Measurements from ENCODE around the gene SLFN12L. TPM values are rescaled to one million over a fixed set of nuclear protein-coding genes. Genes with fewer than 3 reads are reported as not detected.

Gene SLFN12L
- total RNA-seq, 1 experiment from 2014 or later = not detected

DNA sequence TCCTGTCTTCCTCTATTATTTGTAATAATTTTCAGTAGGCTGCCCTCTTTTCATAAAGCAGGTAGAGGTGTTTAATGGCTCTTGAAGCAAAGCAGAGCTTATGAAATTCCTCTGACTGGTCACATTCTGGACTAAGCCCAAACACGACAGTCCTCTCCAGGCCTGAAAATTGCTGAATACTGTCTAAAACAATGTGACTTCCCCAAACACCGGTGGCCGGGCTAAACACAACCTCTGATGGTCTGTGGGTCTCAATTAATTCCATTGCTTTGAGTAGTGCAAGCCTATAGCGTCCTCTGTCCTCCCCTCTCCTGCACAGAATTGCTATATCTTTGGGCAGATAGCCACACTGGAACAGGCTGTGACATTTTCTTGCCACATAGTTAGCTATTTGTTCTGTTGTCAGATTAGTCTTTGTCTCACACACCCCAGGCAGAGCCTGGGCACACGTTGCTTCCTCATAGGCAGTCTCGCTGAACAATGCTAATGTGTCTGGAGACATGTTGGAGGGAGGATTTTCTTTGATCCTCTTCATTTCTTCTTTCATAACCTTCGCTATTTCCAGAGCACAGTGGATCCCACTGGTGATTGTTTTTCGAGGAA lies 10.8 kb upstream of the SLFN12L start:
- POLR2A ChIA-PET (ENCODE audit: unreplicated experiment) = interaction anchor here (0.7 kb wide), 1 partner anchor 405 kb away, joined by 3 read pairs; no protein-coding TSS in a partner anchor
- intact Hi-C loops (cut with micrococcal nuclease; ENCODE audit: unreplicated experiment) = no loop called here

DNA sequence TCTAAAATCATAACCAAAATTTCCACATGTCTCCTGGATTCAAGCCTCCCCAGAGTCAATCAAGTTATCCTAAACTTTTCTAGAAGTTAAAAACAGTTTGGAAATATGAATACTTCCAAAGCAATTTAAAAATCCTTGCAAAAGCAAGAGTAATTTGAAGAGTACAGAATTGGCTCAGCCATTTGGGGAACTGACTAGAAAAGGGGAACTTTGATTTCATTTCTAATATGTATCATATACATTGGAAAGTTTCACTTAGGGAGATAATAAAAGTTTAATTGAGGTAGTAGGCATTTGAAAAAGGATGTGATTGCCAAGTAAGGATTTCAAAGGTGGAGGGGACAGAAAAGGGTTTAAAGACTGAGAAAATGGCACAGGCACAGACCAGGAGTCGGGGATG lies 9.0 kb upstream of the SLFN12L start:
- no peaks in the 10 kb centered on the region for H3K4me1 ChIP-seq (replicated peaks; ENCODE audit: insufficient read depth)
- POLR2A ChIA-PET (ENCODE audit: unreplicated experiment) = no interaction called here

More for the DNA sequence above, 10.8 kb upstream of the SLFN12L start:
- TF ChIP-seq EZH2 (IDR thresholded peaks at IDR 0.05; ENCODE audit: low read depth) = no peak
- TF ChIP-seq, protein P1, sequence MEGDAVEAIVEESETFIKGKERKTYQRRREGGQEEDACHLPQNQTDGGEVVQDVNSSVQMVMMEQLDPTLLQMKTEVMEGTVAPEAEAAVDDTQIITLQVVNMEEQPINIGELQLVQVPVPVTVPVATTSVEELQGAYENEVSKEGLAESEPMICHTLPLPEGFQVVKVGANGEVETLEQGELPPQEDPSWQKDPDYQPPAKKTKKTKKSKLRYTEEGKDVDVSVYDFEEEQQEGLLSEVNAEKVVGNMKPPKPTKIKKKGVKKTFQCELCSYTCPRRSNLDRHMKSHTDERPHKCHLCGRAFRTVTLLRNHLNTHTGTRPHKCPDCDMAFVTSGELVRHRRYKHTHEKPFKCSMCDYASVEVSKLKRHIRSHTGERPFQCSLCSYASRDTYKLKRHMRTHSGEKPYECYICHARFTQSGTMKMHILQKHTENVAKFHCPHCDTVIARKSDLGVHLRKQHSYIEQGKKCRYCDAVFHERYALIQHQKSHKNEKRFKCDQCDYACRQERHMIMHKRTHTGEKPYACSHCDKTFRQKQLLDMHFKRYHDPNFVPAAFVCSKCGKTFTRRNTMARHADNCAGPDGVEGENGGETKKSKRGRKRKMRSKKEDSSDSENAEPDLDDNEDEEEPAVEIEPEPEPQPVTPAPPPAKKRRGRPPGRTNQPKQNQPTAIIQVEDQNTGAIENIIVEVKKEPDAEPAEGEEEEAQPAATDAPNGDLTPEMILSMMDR (conservative IDR thresholded peaks at IDR 0.05) = no peak
- Histone ChIP-seq H3K4me1 (replicated peaks; ENCODE audit: insufficient read depth) (no peaks in the 10 kb centered on the region), H3K4me3 (no peak overlapping the region), H3K9me2 (ENCODE audit: insufficient read depth) (no peaks in the 10 kb centered on the region), H3K9me3 (ENCODE audit: insufficient read depth, low read depth) (no peaks in the 10 kb centered on the region), H3K36me3 (ENCODE audit: low read depth) (no peaks in the 10 kb centered on the region), H2AFZ (no peak overlapping the region), H3K79me2 (ENCODE audit: low read depth) (no peaks in the 10 kb centered on the region), H3F3A (ENCODE audit: insufficient read depth, low read depth) (no peaks in the 10 kb centered on the region), H4K20me1 (ENCODE audit: insufficient read depth) (no peaks in the 10 kb centered on the region), H3K4me2 (no peak overlapping the region), H3K27me3 (ENCODE audit: insufficient read depth, low read depth) (peaks cover 48% of the 10 kb centered on the region), H3K27ac (no peak overlapping the region)
- CTCF ChIA-PET = no interaction called here
- DNase-seq = no peak
- no TSS peak for BruUV-seq (replicated peaks)

DNA sequence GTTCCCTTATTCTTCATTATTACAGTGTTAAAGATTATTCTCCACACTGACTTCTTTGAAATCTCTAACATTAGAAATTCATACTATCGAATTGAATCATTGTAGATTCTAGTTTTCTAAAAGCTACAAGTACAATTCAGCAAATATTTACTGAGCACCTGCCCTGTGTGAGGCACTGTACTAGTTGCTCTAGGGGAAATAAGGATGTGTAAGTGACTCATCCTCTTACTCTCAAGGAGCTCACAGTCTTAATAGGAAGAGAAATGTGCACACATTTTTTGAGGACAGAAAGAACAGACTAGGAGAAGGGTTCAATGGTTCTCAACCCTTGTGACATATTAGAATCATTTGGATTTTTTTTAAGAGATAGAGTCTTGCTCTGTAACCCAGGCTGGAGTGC lies 7.7 kb upstream of the SLFN12L start:
- no TSS peak for BruUV-seq (replicated peaks)
- TF ChIP-seq, protein P1 (conservative IDR thresholded peaks at IDR 0.05) = no peak
- no peak for TF ChIP-seq EZH2 (IDR thresholded peaks at IDR 0.05; ENCODE audit: low read depth)
- Histone ChIP-seq H3K36me3 (ENCODE audit: low read depth) (no peaks in the 10 kb centered on the region), H4K20me1 (ENCODE audit: insufficient read depth) (no peaks in the 10 kb centered on the region), H2AFZ (no peak overlapping the region), H3K4me3 (no peak overlapping the region), H3K27ac (no peak overlapping the region), H3K27me3 (ENCODE audit: insufficient read depth, low read depth) (peaks cover 35% of the 10 kb centered on the region), H3K9me2 (ENCODE audit: insufficient read depth) (no peaks in the 10 kb centered on the region), H3K4me1 (replicated peaks; ENCODE audit: insufficient read depth) (no peaks in the 10 kb centered on the region), H3K79me2 (ENCODE audit: low read depth) (no peaks in the 10 kb centered on the region), H3K9me3 (ENCODE audit: insufficient read depth, low read depth) (no peaks in the 10 kb centered on the region), H3F3A (ENCODE audit: insufficient read depth, low read depth) (no peaks in the 10 kb centered on the region), H3K4me2 (no peak overlapping the region)
- DNase-seq = no peak
- intact Hi-C loops (cut with micrococcal nuclease; ENCODE audit: unreplicated experiment) = no loop called here
- ChIA-PET CTCF (interaction anchor here (0.7 kb wide), 1 partner anchor 950 kb away, joined by 3 read pairs; no protein-coding TSS in a partner anchor), POLR2A (ENCODE audit: unreplicated experiment) (no interaction called here)

More for the DNA sequence above, 9.0 kb upstream of the SLFN12L start:
- H3K36me3 ChIP-seq (ENCODE audit: low read depth) = no peaks in the 10 kb centered on the region
- no peak overlapping the region for H3K4me3 ChIP-seq
- TF ChIP-seq, protein P1 (conservative IDR thresholded peaks at IDR 0.05) = no peak
- TF ChIP-seq EZH2 (IDR thresholded peaks at IDR 0.05; ENCODE audit: low read depth) = no peak
- CTCF ChIA-PET = no interaction called here
- intact Hi-C loops (cut with micrococcal nuclease; ENCODE audit: unreplicated experiment) = no loop called here
- no peak overlapping the region for H2AFZ ChIP-seq
- H4K20me1 ChIP-seq (ENCODE audit: insufficient read depth) = no peaks in the 10 kb centered on the region
- H3F3A ChIP-seq (ENCODE audit: insufficient read depth, low read depth) = no peaks in the 10 kb centered on the region
- H3K79me2 ChIP-seq (ENCODE audit: low read depth) = no peaks in the 10 kb centered on the region
- no peak overlapping the region for H3K27ac ChIP-seq
- H3K9me3 ChIP-seq (ENCODE audit: insufficient read depth, low read depth) = no peaks in the 10 kb centered on the region
- no TSS peak for BruUV-seq (replicated peaks)
- H3K27me3 ChIP-seq (ENCODE audit: insufficient read depth, low read depth) = peaks cover 40% of the 10 kb centered on the region
- H3K4me2 ChIP-seq = no peak overlapping the region
- DNase-seq = no peak
- no peaks in the 10 kb centered on the region for H3K9me2 ChIP-seq (ENCODE audit: insufficient read depth)
